Pulmonary artery endothelial cell (primary cell): ENCODE measurements around the gene COG3. TPM values are rescaled to one million over a fixed set of nuclear protein-coding genes. Genes with fewer than 3 reads are reported as not detected.

Source experiments
- DNase-seq: peaks from one replicate; pipeline ENCODE4 v3.0.0-alpha.2; 2011; ENCODE audit warnings: low read depth, low spot score
- total RNA-seq: library from RNA; depleted of rRNA; stranded (reverse); fragments of >200 nt; gene quantifications from 2 replicates; pipeline ENCODE4 v1.2.3, GENCODE V29; 2014

COG3 gene
- total RNA-seq, 1 donor from 2014 or later, result 30.8 TPM

DNA sequence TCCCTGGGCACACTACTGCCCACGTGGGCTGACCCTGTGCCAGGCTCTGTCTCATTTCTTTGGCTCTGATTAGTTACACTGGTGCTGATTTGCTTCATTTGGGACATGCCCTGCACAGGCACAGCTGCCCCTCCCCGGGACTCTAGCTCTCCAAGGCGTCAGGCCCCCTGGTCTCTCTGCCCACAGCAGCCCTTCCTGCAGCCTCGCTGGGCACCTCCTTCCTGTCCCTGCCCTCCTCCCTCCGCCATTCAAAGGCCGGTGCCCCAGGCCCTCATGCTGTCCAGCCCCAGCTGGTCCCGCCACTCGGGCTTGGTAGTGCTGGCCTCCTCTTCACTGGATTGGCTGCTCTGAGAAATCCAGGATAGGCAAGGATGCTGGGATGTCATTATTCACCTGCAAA, 77.7 kb downstream of the COG3 start:
- no peak for DNase-seq

GRCh38 chr13:45542878-45543277, 78.1 kb downstream of the COG3 start:
- no peak for DNase-seq

DNA sequence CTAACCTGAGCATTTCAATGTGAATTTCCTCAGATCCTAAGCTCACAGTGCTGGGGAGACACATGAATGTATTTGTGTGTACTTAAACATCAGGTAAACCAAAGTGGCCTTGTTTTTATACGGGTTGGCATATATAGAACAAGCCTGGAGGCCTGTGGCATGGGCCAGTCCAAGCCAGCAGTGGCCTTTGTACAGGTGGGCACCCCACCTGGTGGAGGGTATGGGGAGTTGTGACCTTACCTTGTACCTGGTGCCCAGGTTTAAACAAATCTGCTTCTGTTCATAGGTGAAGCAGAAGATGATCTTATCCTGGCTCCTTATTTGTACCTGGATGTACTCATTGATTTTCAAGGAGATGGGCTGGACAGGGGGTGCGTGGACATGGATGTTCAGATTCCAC, 79.8 kb downstream of the COG3 start:
- no peak for DNase-seq

DNA sequence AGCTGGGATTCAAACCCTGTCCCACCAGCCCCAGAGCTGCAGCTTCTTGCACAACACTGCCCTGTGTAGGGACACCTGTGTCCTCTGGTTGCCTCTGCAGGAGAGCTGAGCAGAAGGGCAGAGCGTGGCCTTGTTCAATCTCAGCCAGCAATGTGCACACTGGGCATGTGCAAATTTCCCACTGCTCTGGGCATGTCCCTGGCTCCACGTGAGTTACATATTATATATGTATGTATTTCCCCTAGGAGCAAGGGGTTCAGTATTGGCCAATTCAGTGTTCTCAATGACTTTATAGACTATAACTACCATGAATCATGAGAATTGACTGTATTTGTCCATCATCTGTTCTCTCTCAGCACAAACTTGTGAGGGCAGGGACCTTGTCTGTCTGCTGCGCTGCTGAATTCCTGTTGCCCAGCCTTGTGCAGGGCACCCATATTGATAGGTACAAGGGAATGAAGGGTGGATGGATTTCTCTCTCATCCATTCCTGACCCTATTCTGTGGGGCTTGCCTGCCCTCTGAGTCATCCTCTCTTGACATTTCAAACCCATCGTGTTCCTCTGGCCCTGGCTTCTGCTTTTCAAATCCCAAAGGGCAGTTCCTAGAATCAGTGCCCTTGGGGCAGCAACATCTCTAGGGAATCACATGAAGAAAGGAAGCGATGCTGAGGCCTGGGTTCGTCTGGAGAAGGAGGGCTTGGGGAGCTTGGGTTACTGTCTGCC, 81.1 kb downstream of the COG3 start:
- no peak for DNase-seq

GRCh38 chr13:45546410-45546765, 81.6 kb downstream of the COG3 start:
- no peak for DNase-seq

GRCh38 chr13:45548281-45548680, 83.5 kb downstream of the COG3 start:
- DNase-seq, result no peak

- no peak for DNase-seq
These were observed 89.9 kb downstream of the COG3 start for GRCh38 chr13:45554604-45555109.

DNA sequence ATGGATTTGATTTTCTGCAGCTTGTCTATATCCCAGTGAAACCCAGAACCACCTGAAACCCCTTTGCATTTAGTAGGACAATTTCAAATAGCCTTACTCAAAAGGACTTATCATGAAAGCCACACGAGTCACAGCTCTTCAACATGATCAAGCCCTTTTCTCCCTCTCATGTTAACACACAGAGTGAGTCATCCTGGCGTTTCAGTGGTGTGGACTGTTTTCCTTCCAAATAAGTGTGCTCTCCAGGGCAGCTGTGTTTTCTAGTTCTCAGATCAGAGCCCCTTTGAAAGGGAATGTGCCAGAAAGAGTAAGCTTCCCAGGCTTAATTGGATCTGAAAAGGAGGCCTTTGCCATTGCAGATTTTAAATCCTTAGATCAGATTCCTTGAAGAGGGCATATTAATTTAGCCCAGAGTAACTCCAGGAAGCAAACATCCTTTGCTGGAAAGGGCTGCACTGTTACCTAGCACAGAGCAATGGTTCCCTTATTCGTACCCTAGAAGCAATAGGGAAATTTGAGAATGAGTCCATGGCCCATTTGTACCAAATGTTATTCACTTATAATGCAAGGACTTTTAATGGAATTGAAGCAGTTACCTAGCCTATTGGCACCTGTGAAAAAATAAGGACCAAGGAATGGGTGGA, 99.5 kb downstream of the COG3 start:
- no peak for DNase-seq

DNA sequence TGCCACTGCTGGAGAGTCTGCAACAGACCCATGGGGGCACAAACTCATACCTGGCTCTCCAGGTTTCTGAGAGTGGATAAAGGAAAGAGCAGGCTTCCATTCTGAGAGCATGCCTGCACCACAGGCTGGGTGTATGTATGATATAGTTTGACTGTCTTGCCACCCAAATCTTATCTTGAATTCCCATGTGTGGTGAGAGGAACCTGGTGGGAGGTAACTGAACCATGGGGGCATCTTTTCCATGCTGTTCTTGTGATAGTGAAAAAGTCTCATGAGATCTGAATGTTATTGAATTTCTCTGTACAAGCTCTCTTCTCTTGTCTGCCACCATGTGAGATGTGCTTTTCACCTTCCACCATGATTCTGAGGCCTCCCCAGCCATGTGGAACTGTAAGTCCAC, 100.6 kb downstream of the COG3 start:
- no peak for DNase-seq

DNA sequence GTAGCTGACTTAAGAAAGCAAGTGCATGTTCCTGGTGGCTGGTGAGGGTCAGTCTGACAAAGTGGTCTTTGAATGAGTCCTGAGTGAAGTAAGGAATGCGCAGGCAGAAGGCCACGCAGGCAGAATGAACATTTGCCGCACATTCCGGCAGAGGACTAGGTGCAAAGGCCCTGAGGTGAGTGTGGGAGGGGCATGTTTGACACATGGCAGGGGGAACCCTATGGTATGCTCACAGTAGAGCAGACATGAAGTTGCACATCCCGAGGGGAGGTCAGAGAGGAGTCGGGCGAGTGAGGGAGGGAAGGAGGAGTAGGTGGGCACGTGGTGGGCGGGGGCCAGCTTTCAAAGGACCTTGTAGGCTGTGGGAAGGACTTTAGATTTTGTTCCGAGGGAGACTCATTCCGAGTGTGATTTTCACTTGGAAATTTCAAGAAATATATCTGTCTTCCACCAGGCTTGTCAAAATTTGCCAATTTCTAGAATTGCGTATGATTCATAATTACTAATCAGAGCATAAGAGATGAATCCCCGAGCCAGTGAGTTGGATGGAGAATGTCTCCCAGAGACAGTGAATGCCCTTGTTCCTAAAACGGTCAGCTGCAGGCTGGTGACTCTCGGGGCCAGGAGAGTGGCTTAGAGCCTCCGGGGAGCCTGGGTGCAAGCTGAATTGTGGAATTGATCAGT, 110.5 kb downstream of the COG3 start:
- no peak for DNase-seq

- no peak for DNase-seq
These were observed 111.1 kb downstream of the COG3 start for GRCh38 chr13:45575830-45576180.

DNA sequence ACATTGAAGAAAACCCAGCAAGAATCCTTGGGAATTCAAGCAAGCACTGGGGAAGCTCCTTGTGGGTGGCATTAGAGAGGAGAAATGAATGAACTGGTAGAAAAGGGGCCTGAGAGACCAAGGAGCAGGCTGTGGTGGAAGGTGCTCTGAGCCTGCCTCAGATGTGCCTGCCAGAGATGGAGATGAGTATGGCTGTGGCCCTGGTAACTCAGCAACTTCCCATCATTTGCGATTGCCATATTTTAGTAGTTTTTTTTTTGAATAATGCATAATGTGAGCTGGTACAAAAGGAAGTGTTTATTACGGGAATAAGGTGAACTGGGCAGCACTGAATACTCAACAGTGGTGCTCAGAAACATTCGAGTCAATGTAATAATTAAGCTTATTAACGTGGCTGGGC, 111.7 kb downstream of the COG3 start:
- DNase-seq, result no peak

DNA sequence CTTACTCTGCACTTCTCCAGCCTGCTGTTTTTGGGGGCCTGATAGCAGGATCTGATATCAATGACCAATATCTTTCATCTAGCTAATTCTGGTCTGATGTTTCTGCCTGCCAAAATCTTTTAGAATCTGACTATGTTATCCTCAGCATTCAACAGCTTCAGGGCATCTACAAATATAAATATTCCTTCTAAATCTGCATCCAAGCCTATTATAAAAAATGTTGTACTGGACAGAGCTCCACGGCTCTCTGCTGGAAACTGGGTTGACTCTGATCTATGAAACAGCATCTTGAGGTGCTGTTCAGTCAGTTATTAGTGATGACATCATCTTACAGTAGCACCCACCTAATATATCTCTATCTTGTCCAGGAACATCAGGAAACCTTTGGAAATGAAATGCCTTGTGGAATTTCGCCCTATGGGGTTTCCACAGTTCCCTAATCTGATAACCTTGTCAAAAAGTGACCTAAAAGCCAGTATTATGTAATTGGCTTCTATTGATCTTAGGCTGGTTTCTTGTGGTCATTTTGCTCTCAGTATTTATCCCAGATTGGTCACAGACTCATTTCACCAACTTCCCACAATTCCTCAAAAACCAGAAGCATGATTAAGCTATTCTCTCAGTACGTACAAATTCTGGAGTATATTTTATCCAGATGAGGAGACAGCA, 117.8 kb downstream of the COG3 start:
- no peak for DNase-seq

GRCh38 chr13:45584816-45585215, 120.1 kb downstream of the COG3 start:
- DNase-seq, result no peak

Other genes starting within 250 kb of the COG3 start
- 2,284 and 2,494 TPM in 2 replicates for gene TPT1, start 123.8 kb upstream of the COG3 start, total RNA-seq
- gene SLC25A30, start 46.6 kb upstream of the COG3 start, total RNA-seq, result 15.6 and 32.2 TPM in 2 replicates
- not detected in 2 replicates for gene ERICH6B, start 150.8 kb downstream of the COG3 start, total RNA-seq
- gene CBY2, start 237.4 kb downstream of the COG3 start, total RNA-seq, result not detected in 2 replicates